Measurements from ENCODE around the gene UNC45A.

The UNC45A gene

GRCh38 chr15:90946538-90946937 is 11.5 kb downstream of the UNC45A start:
- DNase-seq (ENCODE audit: low read depth in 2 of 2): no peak

DNA sequence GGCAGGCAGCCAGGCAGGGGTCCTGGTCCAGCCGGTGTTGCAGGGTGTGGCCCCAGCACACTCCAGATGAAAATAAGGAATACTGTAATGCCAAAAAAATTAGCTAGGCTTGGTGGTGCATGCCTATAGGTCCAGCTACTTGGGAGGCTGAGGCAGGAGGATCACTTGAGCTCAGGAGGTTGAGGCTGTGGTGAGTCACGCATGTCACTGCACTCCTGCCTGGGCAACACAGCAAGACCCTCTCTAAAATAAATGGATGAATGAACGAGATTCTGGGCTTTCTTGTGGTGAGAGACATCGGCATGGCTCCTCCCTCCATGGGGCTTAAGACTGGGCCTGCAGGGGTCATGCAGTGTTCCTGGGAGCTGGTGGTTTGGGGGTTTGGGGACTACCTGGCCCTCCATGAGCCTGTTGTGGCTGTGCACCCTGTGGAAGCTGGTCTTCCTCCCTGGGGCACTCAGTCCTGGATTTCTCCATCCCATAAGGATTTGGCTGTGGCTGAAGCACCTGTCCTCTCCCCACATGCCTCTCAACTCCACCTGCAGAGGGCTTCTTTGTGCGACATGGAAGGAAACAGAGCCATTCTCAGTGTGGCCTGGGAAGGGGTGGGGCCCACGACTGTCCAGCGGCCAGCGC is 12.0 kb downstream of the UNC45A start:
- DNase-seq (ENCODE audit: low read depth in 2 of 2): no peak

- DNase-seq (ENCODE audit: low read depth in 2 of 2): no peak
Observed at GRCh38 chr15:90947577-90948357, 12.7 kb downstream of the UNC45A start.

DNA sequence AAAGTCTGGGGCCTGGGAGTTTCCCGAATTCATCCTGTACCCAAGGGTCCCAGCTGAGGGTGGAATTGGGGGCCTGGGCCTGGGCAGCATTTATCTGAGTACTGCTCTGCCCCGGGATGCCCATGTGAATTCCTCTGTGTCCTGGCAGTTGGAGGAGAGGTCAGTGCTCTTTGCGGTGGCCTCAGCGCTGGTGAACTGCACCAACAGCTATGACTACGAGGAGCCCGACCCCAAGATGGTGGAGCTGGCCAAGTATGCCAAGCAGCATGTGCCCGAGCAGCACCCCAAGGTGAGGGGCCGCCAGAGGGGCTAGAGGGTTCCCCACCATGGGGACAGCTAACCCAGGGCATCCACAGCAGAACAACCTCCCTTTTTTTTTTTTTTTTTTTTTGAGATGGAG is 13.4 kb downstream of the UNC45A start:
- no peak for DNase-seq (ENCODE audit: low read depth in 2 of 2)

GRCh38 chr15:90949979-90950675 is 15.0 kb downstream of the UNC45A start:
- no peak for DNase-seq (ENCODE audit: low read depth in 2 of 2)

DNA sequence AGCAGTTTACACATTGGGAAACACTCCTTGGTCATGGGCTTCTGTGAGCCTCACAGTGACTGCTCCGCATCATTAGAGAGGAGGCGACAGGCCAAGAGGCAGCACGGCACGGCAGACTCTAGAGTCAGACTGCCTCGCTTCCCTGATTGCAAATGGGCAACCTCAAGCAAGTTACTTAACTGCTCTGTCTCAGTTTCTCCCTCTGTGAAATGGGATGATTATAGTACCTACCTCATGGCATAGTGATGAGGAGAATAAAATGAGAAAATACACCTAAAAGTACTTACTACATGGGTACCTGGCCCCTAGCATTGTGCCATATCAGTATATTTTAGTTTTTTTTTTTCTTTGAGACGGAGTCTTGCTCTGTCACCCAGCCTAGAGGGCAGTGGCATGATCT is 15.6 kb downstream of the UNC45A start:
- no peak for DNase-seq (ENCODE audit: low read depth in 2 of 2)

GRCh38 chr15:90952901-90953677 is 18.0 kb downstream of the UNC45A start:
- DNase-seq (ENCODE audit: low read depth in 2 of 2): no peak

DNA sequence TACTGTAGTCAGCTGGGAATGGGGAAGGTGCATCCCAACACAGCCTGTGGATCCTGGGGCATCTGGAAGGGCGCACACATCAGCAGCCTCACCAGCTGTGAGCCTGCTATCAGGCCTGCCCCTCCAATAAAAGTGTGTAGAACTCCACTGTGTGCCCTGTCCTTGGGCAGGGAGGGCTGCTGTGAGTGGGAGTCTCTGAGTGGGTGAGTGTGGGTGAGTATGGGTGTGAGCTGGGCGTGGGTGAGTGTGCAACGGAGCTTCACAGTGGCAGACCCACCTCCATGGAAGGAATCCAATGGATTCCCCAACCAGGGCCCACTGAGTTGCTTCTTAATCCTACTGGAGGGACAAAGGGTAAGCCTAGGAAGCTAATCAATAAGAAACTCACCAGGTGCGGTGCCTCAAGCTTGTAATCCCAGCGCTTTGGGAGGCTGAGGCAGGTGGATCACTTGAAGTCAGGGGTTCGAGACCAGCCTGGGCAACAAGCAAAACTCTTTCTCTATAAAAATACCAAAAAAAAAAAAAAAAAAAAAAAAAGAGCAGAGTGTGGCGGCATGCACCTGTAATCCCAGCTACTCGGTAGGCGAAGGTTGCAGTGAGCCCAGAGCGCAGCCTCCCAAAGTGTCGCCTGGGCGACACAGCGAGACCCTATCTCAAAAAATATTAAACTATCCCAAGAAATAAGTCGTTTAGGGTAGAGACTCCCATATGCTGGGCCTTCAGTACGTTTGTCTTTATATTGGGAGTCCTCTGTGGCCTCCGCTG is 19.0 kb downstream of the UNC45A start:
- DNase-seq (ENCODE audit: low read depth in 2 of 2): no peak

DNA sequence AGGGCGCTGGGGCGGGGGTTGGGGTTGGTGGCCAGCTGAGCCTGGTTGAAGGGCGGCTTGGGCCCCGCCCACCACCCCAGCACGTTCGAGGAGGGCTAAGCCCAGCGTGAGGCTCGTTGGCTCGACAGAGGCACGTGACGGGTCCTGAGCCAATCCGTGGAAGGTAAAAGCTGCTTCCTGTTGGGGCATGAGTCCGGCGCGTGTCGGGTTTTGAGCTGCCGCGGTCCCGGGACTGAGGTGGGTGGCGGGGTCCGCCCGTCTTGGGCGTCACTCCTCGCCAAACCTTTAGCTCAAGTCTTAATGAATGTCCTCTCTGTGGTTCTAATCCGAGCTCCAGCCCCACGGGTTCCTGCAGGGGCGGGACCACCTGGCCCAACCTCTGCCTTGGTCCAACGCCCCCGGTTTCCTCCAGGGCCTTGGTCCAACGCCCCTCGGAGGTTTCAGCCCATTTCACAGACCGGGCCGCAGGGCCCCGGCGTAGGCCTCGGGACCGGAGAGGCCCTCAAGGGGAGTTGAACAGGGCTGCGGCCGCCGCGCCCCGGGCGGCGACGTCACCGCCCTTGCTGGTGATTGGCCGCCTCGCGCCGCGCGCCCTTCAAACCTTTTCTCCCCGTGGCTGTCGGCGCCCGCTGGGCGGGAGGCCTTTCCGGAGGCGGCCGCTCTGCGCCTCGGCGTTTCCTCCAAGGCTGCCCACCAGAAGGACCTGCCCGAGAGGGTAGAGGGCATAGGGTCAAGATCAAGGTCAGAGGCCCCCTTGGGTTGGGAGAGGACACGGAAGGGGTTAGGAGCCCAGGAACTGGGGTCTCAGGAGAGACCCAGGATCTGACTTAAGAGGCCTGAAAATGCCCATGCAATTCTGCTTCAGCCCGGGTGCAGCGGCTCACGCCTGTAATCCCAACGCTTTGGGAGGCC is 19.9 kb downstream of the UNC45A start, which contains the start of gene RCCD1:
TSS of gene RCCD1 (plus strand) at position 173 of the 912 bp plus-strand sequence. CDS start 1,851 bp downstream, outside the sequence.
- peak; percentile 77 to 81 for DNase-seq (ENCODE audit: low read depth in 2 of 2)

- DNase-seq (ENCODE audit: low read depth in 2 of 2): no peak
Observed at GRCh38 chr15:90955624-90956273, 20.7 kb downstream of the UNC45A start.

- DNase-seq (ENCODE audit: low read depth in 2 of 2): peak; percentile 52 to 62
Observed at GRCh38 chr15:90956274-90957030, 21.4 kb downstream of the UNC45A start.

- DNase-seq (ENCODE audit: low read depth in 2 of 2): no peak
Observed at GRCh38 chr15:90957031-90957790, 22.1 kb downstream of the UNC45A start.

GRCh38 chr15:90957791-90958190 is 22.7 kb downstream of the UNC45A start:
- DNase-seq (ENCODE audit: low read depth in 2 of 2): no peak

DNA sequence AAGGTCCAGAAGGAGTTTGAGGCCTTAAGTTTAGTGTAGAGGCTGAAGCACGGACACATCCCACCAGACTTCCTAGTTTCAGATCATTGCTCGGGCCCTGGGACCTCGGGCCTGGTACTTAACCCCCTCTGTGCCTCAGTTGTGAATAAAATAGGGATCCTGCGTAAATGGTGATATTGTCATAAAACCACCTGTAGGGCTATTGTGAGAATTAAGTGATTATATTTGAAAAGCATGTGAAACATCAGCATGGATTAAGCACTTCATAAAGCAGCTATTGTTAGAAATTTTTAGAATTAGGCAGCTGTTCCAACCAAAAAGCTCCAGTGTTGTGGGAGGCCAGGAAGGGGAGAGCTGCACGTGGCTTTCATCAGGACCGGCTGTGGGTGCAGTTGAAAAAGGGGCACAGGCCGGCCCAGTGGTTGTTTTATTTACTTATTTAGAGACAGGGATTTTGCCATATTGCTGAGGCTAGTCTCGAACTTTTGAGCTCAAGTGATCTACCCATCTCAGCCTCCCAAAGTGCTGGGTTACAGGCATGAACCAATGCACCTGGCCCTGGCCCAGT is 24.0 kb downstream of the UNC45A start:
- no peak for DNase-seq (ENCODE audit: low read depth in 2 of 2)

DNA sequence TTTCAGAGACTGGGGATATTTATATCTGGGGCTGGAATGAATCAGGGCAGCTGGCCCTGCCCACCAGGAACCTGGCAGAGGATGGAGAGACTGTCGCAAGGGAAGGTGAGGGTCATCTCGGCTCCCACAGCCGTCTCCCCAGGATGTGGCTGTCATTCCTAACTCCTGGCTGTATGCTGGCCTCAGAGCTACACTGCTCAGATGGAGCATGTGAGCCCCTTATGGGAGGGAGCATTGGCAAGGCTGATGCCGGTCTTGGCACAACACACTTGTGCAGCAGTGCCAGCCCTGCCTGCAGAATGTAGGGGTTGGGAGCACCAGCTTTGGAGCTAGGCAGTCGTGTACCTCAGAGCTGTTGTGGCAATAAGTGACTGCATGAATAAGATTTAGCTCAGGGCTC is 24.8 kb downstream of the UNC45A start:
- no peak for DNase-seq (ENCODE audit: low read depth in 2 of 2)

DNA sequence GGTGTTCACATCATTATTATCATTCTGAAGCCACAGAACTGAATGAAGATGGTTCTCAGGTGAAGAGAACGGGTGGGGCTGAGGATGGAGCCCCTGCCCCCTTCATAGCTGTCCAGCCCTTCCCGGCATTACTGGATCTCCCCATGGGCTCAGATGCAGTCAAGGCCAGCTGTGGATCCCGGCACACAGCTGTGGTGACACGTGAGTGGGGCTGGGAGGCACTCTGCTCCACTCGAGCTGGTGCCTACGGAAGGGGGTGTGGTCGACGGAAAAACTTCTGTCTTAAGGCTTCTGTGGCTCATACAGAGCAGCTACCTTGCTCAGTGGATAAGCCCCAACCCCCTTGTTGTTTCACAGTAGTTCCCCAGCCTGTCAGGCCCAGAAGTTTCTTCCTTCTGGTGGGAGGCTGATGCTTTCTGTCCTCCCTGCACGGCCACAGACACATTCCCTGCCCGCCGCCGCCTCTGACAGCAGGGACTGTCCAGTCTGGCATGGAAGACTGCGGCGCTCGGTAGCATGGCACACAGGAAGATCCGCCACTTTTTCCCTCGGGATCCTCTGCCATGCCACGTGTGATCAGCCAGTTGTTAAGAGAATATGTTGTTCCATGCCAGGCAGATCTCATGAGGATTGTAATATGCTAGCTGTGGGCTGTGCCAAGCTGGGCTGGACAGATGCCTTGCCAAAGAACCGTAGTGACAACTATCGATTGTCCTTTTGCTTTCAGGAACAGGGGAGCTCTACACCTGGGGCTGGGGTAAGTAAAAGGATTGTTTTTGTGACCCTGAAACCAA is 25.4 kb downstream of the UNC45A start:
- DNase-seq (ENCODE audit: low read depth in 2 of 2): no peak

DNA sequence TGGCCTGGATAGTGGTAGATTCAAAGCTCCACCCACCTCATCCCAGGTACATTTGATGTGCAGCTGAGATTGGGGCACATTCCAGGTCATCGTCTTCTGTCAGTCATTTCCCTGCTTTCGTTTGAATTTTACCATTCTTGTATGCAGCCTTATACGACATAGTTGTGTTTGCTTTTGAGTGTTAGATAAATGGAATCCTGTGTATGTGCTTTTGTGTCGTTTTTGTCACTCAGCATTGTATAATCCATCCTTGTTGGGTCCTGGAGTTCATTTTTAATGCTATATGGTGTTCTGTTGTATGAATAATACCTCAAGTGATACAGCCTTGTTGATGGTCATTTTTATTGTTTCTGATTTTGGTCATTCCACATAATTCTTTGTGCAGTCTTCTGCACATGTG is 26.9 kb downstream of the UNC45A start:
- no peak for DNase-seq (ENCODE audit: low read depth in 2 of 2)
